Psoas muscle (tissue), 8 donors: ENCODE results near the gene ZDHHC4. TPM values are rescaled to one million over a fixed set of nuclear protein-coding genes. Genes with fewer than 3 reads are reported as not detected.

Experiments
- ATAC-seq, 4 donors: fragments of 200-7000 bp; cut with Tn5 transposase; one replicate each; pipeline ENCODE4 v1.9.1; 2020; ENCODE audit warnings: moderate library complexity in 3 of 4, mild to moderate bottlenecking in 2 of 4
- DNase-seq, 2 donors: peaks; one replicate each; pipeline ENCODE4 v3.0.0-alpha.2; 2020
- H3K27ac ChIP-seq: fragments of 200-600 bp; one replicate; pipeline ENCODE4 v1.8.0; 2022
- H3K27me3 ChIP-seq, 3 donors: fragments of 200-600 bp in 1 of 3; one replicate each; pipeline versions ENCODE4 v1.6.1 to v1.8.0; 2013 to 2022; ENCODE audit warnings: low read length in 2 of 3, mild to moderate bottlenecking in 2 of 3, moderate library complexity in 1 of 3; ENCODE audit not compliant: insufficient read depth in 3 of 3
- H3K36me3 ChIP-seq, 2 donors: fragments of 200-600 bp in 1 of 2; one replicate each; pipeline versions ENCODE4 v1.6.1 to v1.8.0; 2013 to 2022; ENCODE audit warnings: low read depth in 1 of 2, mild to moderate bottlenecking in 1 of 2, moderate library complexity in 1 of 2; ENCODE audit not compliant: insufficient read depth in 1 of 2
- H3K4me1 ChIP-seq: fragments of 200-600 bp; one replicate; pipeline ENCODE4 v1.8.0; 2022
- H3K4me3 ChIP-seq: fragments of 200-600 bp; one replicate; pipeline ENCODE4 v1.8.0; 2022; ENCODE audit warnings: mild to moderate bottlenecking
- H3K9me3 ChIP-seq: fragments of 200-600 bp; one replicate; pipeline ENCODE4 v1.8.0; 2022
- WGBS, 3 donors: extraction: QIAGEN DNeasy Blood & Tissue Kit; methylation state at CpG; one replicate each; pipeline versions ENCODE4 v1.1.6 to v1.1.7; 2013; 5-methylcytosine and 5-hydroxymethylcytosine counted together
- intact Hi-C, 2 donors: fragments of 100-400 bp; cut with DNase I; formaldehyde crosslinking; loops; one replicate each; pipeline versions ENCODE4 v1.11.0 to v1.14.2; 2022
- long read RNA-seq, 2 donors: library from polyadenylated mRNA; unstranded; transcript quantifications; one replicate each; pipeline ENCODE4 v2.0.0, GENCODE V29; 2021
- polyA plus RNA-seq, 3 donors: library from polyadenylated mRNA; stranded (reverse); fragments of 200-250 nt; gene quantifications; one replicate each; pipeline ENCODE4 v1.2.3, GENCODE V29; 2013
- total RNA-seq, 4 donors: library from RNA; stranded (reverse); fragmentation: NEBNext Ultra II Directional in 2 of 4; extraction: Animal tissue kit (Norgen Biotek cat#: 25700) in 2 of 4; gene quantifications; one replicate each; pipeline versions ENCODE4 v1.2.1 to v1.2.4, GENCODE V29; 2021 to 2023
- TF ChIP-seq, protein P1 (sequence below): fragments of 200-600 bp; IDR thresholded peaks from one replicate; pipeline ENCODE4 v1.8.0; 2022; ENCODE audit warnings: antibody characterized with exemption
- donor health status: healthy with polysubstance abuse.
- donor health status: DM: no; HTN: no; CAD: no; lungs with moderate emphysema.
- donor health status: Bipolar disorder and iron deficiency.
- donor health status: healthy.
- donor health status: DM: yes; HTN: yes; CAD: no.
- donor health status: DM: no; HTN: no; CAD: no.
- donor health status: DM: no; HTN: no; CAD: no.
- donor health status: DM: yes; HTN: yes; CAD: no.

The ZDHHC4 gene
- total RNA-seq (10 to 100 TPM; 46.7 to 60.1 (median 56.1) TPM), polyA plus RNA-seq (100 to 1,000 TPM in 1 of 3 donors, 10 to 100 TPM in 2; 60.0 to 112 (median 78.1) TPM)
- long read RNA-seq, donor 1, transcript ZDHHC4-201 (8 exons, 1,259 nt) = major isoform, 14 of 28 reads
- long read RNA-seq, donor 1, partial matches to known transcripts = 3 of 28 reads
- long read RNA-seq, donor 1, other reads (novel, unspliced or antisense) = 3 of 28 reads
- long read RNA-seq, donor 2, transcript ZDHHC4-205 (8 exons, 1,552 nt) = minor isoform, 12 of 83 reads
- long read RNA-seq, donor 2, transcript ZDHHC4-203 (9 exons, 1,461 nt) = minor isoform, 9 of 83 reads
- long read RNA-seq, donor 2, transcript ZDHHC4-201 (8 exons, 1,259 nt) = major isoform, 44 of 83 reads
- long read RNA-seq, donor 2, partial matches to known transcripts = 8 of 83 reads
- long read RNA-seq, donor 2, other reads (novel, unspliced or antisense) = 4 of 83 reads

DNA sequence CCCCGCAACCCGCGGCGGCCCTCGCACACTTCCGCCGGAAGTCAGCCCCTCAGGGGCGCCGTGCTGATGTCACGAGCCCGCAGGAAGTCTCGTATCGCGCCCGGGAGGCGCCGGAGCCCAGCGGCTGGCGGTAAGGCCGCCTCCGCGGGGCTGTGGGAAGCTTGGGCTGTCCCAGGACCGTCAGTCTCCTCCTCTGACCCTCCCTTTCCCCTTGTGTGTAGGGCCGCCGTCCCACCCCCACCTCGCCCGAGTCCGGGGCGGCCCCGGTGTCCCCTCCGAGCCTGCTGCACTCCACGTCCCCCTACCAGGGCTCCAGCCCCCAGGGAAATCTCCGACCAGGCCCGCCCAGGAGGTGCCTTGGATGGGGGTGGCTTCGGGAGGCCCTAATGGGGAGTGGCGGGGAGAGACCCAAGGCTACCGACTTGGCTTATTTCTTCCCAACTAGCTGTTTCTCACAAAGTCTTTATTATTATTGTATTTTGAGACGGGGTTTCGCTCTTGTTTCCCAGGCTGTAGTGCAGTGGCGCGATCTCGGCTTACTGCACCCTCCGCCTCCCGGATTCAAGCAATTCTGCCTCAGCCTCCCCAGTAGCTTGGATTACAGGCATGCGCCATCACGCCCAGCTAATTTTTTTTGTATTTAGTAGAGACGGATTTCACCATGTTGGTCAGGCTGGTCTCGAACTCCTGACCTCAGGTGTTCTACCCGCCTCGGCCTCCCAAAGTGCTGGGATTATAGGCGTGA lies at the start of gene ZDHHC4:
ZDHHC4 (plus strand) TSS at position 86 of the 745 bp plus-strand sequence. CDS start 3,108 bp downstream, outside the sequence.
- no peaks in the 10 kb centered on the region for H3K27me3 ChIP-seq
- peaks cover 5% of the 10 kb centered on the region for H3K4me1 ChIP-seq
- intact Hi-C loops = no loop called here
- DNase-seq = peak; percentile 93 to 95
- ATAC-seq = peak; percentile 99 to 100 (median 99)
- WGBS, 3 donors = 12 to 18% (median 13%) methylated on average over 41 to 51 of the region's 51 CpGs
- H3K36me3 ChIP-seq = peaks cover 11 to 42% of the 10 kb centered on the region in 2 donors
- TF ChIP-seq, protein P1, sequence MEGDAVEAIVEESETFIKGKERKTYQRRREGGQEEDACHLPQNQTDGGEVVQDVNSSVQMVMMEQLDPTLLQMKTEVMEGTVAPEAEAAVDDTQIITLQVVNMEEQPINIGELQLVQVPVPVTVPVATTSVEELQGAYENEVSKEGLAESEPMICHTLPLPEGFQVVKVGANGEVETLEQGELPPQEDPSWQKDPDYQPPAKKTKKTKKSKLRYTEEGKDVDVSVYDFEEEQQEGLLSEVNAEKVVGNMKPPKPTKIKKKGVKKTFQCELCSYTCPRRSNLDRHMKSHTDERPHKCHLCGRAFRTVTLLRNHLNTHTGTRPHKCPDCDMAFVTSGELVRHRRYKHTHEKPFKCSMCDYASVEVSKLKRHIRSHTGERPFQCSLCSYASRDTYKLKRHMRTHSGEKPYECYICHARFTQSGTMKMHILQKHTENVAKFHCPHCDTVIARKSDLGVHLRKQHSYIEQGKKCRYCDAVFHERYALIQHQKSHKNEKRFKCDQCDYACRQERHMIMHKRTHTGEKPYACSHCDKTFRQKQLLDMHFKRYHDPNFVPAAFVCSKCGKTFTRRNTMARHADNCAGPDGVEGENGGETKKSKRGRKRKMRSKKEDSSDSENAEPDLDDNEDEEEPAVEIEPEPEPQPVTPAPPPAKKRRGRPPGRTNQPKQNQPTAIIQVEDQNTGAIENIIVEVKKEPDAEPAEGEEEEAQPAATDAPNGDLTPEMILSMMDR = no peak
- H3K4me3 ChIP-seq = peak within 1 kb of the TSS; percentile 82
- H3K9me3 ChIP-seq = no peaks in the 10 kb centered on the region
- H3K27ac ChIP-seq = peak within 1 kb of the TSS; percentile 95

DNA sequence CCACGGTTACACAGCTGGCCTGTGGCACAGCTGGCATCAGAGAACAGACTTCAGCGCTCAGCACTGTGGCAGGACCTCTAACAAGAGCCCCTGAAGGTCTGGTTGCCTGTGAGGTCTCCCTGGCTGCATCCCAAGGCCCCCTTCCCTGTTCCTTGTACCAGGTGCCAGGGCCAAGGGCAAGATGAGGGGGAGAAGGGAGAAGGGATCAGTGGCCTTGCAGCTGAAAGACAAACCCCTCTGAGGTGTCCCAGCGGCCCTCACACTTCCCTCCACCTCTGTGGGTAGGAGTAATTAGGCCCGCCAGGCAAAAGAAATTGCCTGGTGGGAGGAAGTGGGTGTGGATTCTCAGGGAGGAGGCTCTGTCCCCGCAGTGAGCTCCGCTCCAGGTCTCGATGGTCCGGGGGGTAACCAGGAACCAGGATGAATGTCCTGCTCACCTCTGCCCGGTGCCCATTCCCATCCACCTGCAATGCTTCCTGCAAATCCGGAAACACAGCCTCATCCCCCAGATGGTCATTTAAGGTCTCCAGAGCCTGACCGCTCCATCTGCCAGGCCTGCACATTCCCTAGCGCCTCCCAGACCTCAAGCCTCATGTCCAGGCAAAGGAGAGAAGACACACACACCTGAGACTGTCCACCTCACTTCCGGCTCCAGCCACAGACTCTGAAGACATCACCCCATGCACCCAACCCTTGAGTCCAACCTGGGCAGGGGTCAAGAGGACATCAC lies 48.7 kb upstream of the ZDHHC4 start:
- intact Hi-C loops = no loop called here
- TF ChIP-seq, protein P1 = no peak
- no peak for ATAC-seq
- 75 to 77% (median 76%) methylated on average over 13 of the region's 13 CpGs for WGBS, 3 donors
- Histone ChIP-seq H3K9me3 (no peaks in the 10 kb centered on the region), H3K36me3 (no peaks in the 10 kb centered on the region), H3K27me3 (peaks cover 0 to 76% (median 37%) of the 10 kb centered on the region in 3 donors), H3K4me3 (no peak overlapping the region), H3K4me1 (peaks cover 4% of the 10 kb centered on the region), H3K27ac (no peak overlapping the region)
- DNase-seq = no peak

DNA sequence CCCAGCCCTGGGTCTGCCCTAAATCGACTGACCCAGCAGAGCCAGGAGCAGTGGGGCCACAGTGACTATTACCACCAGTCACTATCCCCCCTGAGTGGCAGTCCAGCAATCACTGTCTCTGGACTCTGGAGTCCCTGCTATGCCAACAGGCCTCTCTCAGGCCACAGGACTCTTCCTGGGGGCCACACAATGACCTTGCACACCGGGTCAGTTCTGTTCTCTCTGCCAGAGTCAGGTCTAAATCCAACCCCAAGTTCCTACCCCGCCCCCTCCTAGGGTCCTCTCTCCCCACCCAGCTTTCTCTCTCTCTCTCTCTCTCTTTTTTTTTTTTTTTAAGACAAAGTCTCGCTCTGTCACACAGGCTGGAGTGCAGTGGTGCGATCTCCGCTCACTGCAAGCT lies 47.6 kb upstream of the ZDHHC4 start:
- Histone ChIP-seq H3K9me3 (no peaks in the 10 kb centered on the region), H3K4me1 (peaks cover 4% of the 10 kb centered on the region), H3K27ac (no peak overlapping the region), H3K27me3 (peaks cover 0 to 76% (median 37%) of the 10 kb centered on the region in 3 donors), H3K36me3 (no peaks in the 10 kb centered on the region), H3K4me3 (no peak overlapping the region)
- TF ChIP-seq, protein P1 = no peak
- 69 to 71% (median 70%) methylated on average over 6 of the region's 6 CpGs for WGBS, 3 donors
- intact Hi-C loops = no loop called here
- DNase-seq (no peak), ATAC-seq (no peak)

DNA sequence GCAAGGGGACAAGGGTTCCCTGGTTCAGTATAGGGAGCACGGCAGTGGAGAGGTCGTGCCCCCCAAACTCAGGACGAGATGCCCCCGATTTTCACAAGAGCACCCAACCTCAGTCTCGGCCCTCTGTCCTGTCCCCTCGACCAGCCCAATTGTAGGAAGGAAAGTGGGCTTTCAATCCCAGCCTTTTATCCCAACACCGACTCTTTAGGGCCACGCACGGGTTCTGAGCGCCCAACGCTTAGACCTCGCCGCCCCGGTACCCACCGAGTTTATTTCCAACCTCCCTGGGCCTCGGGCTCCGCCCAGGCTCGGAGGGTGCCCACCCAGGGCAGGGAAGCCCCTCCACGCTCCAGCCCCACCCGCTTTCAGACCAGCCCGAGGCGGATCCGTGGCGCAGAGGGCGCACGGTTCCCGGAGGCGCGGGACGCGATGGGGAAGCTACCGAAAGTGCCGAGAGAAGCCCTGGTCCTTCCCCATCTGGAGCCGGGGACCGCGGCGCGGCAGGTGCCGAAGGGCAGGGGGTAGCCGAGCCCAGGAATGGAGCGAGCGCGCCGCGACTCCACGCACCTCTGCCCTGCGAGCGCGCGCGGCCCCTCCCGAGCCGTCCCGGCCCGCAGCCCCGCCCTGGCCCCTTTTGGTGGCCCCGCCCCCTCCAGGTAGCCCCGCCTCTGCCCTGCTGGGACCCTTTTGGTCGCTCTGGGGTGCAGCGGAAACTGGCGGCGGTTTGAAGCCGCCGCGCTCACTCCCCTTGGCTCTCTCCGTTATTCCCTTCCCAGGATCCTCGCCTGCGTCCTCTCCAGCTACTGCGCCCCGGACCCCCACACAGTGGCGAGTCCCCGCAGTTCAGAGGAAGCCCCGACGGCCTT lies 46.4 kb upstream of the ZDHHC4 start:
- TF ChIP-seq, protein P1 = no peak
- H3K27ac ChIP-seq = no peak overlapping the region
- no peaks in the 10 kb centered on the region for H3K9me3 ChIP-seq
- DNase-seq (no peak), ATAC-seq (no peak)
- intact Hi-C loops = no loop called here
- peaks cover 0 to 73% (median 35%) of the 10 kb centered on the region in 3 donors for H3K27me3 ChIP-seq
- H3K4me1 ChIP-seq = peaks cover 4% of the 10 kb centered on the region
- H3K36me3 ChIP-seq = no peaks in the 10 kb centered on the region
- peak overlapping the region; percentile 54 for H3K4me3 ChIP-seq
- 2 to 4% (median 3%) methylated on average over 52 to 74 of the region's 74 CpGs for WGBS, 3 donors
